CD4-positive, alpha-beta T cell treated with Interleukin-10 for 1 hour (primary cell): ENCODE results near the gene BICC1.
A peak's percentile ranks its signal among the peaks of the same experiment; 100 is the strongest.

Experiments
- DNase-seq: peaks from one replicate; pipeline ENCODE4 v3.0.0-alpha.2; 2020

The BICC1 gene

DNA sequence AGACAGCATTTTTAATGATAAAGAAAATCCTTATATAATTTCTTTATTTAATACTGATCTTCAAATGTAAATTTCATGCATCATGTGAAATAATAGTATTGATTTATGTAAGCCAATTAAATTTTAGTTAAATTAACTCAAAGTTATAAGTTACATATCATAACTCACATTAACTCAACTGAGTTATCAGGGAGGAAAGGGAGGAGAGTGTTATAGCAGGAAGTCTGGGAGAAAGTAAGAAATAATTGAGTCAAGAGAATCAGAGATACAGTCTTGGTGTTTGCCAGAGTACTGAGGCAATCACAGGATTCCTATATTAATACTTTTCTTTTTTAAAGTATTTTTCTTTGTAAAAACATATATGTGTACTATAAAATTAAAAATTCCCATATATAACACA, 4.0 kb downstream of the BICC1 start:
- no peak for DNase-seq

DNA sequence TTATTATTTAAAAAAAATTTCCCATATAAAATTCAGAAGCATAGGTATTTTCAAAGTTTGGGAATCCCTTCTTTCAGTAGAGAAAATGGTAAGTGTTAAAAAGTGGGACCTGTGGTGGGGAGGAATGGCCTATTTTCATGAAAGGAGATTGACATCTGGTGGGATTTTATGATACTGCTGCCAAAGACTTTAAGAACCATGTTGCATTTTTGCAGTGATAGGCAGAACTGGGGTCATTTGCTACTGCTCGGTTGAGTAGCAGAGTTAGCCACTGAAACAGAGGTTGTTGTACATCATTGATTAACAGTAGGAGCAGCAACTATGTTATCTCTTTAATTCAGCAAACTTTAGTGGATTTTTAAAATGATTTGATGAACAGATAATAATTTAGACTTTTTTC, 4.4 kb downstream of the BICC1 start:
- no peak for DNase-seq

- DNase-seq = no peak
Measured at GRCh38 chr10:58517491-58518355, 5.1 kb downstream of the BICC1 start.

DNA sequence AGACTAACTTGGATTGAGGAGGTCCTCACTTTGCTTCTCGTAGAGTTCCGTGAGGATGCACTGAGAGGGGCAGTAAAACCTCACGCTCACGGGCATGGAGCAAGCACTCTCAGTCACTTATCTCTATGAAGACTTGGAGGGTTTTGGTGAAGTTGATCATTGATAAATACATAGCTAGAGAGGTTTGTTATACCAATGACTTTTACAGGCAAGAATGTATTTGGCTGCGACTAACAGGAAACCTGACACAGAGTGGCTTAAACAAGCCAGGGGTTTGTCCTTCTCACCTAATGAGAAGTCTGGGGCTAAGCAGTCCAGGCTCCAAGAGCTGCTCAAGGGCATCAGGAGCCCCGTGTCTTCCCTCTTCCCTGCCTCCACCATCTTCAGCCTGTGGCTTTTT, 6.1 kb downstream of the BICC1 start:
- no peak for DNase-seq

DNA sequence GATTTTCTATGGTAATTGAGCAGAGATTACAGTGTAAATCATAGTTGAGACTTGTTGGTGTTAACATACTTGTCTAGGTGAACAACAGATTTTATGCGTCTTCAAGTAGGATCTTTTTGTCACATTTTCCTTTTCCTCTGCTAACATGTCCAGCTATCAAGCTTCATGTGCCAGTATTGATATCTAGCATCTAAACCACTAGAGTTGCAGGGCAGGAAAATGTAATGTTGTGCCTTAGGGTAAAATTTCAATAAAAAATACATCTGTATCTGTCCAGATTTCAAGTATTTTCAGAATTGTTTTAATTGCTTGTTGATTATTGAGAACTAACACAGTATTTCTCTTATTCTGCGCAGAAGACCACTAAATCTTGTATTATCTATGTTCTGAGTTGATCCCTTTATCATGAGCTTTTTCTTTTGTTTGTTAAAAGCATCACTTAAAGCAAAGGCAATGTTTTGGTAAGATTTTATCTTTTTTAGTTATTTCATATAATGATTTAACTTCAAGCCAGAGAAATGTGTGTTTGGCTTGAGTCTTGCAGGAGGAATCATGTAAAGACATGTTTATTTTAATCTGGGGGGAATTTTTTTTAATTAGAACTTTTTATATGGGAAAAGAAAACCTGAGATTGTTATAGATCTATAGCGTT, 16.5 kb downstream of the BICC1 start:
- DNase-seq = no peak

DNA sequence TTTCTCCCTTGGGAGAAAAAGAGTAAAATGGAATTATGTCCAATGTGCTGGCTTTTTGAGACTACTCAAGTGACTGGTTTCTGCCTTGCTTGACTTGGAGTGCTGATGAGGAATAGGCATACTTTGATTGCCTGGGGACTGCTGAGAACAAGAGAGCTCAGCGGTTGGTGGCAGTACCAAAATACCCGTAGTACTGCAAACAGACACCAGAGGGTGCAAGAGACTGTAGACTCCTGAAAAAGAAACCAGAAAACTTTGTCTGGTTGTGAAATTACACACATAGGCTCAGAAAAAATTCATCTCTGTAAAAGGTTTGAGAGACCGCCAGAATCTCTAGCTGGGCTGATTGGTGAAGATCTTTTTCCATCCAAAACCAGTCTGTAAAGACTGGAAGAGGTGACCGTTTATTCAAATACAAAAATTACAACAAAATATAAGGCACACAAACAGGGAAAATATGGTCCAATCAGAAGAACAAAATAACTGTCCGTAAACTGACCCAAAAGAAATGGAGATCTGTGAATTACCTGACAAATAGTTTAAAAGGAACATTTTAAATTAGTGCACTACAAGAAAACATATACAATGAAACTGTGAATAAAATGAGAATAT, 18.5 kb downstream of the BICC1 start:
- DNase-seq = peak; percentile 55

GRCh38 chr10:58535311-58535710, 22.6 kb downstream of the BICC1 start:
- DNase-seq = no peak

DNA sequence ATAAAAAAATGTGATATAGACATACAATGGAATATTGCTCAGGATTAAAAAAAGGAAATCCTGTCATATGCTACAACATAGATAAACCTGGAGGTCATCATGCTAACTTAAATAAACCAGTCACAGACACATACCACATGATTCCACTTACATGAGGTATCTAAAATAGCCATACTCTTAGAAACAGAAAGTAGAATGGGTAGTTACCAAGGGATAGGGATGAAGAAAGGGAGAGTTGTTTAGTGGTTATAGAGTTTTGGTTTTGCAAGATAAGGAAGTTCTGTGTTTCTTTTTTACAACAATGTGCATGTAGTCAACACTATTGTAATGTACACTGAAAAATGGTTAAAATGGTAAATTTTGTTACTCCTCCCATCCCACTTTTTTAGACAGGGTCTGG, 30.5 kb downstream of the BICC1 start:
- no peak for DNase-seq

GRCh38 chr10:58544135-58544534, 31.5 kb downstream of the BICC1 start:
- DNase-seq = no peak

GRCh38 chr10:58545427-58545826, 32.8 kb downstream of the BICC1 start:
- no peak for DNase-seq

GRCh38 chr10:58546137-58546536, 33.5 kb downstream of the BICC1 start:
- no peak for DNase-seq

- no peak for DNase-seq
Measured at GRCh38 chr10:58546722-58547445, 34.2 kb downstream of the BICC1 start.

- DNase-seq = no peak
Measured at GRCh38 chr10:58547963-58548362, 35.3 kb downstream of the BICC1 start.

DNA sequence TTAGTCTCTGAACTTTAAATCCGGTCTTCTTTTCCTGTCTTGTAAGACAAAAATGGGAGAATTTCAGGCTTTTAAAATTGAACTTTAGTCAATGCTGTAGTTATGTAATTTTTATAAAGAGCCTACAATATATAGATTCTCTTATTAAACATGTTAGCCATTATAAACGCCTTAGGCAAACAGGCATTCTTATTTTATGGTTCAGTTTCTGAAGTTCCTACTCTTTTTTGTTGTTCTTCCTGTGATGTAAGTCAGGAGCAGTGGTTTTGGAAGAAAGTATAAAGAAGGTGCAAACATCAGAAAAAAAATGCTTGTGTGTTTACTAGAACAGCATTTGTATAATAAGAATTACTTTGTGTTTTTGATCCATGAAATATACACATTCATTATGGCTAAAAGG, 41.6 kb downstream of the BICC1 start:
- no peak for DNase-seq

GRCh38 chr10:58555170-58555929, 42.7 kb downstream of the BICC1 start:
- no peak for DNase-seq

- DNase-seq = no peak
Measured at GRCh38 chr10:58555930-58556311, 43.2 kb downstream of the BICC1 start.

DNA sequence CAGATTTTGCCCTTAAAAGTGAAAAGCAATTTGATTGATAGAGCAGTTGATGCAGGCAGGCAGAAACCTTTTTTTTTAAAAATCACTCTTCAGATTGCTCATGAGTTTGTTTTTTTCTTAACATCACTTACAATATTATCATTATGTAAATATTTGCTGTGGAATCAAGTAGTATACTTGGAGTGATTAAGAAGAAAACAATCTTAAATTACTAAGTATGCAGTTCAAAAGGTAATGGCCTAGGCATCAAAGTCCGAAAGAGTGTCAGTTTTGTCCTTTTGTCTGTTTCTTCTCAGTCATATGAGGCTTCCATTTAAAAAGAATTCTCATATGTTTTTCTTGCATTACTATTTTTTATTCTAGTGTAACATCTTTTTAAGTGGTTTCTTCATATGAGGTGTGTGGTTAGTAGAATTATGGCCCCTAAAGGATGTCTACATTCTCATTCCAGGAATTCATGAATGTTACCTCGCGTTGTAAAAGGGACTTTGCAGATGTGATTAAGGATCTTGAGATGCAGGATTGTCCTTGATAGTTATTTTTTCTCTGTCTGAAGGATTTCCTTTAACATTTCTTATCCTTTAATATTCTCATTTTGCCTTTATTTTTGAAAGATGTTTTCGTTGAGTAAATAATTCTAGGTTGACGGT, 44.0 kb downstream of the BICC1 start:
- no peak for DNase-seq

- no peak for DNase-seq
Measured at GRCh38 chr10:58557714-58558113, 45.0 kb downstream of the BICC1 start.

DNA sequence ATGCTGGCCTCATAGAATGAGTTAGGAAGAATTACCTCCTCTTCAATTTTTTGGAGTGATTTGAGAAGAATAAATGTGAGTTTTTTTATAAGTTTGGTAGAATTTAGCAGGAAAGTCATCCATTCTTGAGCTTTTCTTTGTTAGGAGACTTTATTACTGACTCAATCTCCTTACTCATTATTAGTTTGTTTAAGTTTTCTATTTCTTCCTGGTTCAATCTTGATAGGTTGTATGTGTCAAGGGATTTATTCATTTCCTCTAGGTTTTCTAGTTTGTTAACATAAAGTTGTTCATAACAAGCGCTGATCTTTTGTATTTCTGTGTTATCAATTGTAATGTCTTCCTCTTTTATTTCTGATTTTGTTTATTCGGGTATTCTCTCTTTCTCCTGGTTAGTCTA, 47.4 kb downstream of the BICC1 start:
- no peak for DNase-seq

DNA sequence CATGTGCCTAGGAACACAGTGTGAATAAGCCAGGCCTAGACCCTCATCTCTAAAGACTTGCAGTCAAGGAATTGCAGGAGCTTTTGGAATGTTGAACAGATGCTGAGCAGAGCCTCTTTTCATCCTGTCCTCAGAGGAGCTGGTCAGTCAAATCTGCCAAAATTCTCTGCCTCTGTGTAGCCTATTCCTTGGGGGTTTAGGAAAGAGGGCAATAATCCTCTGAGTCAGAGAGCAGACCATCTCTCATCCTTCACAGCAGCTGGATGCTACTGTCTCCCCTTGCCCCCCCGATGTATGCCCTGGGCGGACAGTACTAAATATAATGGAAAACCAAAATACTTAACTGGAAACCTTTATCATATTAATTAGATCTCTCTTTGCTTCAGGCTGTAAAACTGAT, 52.6 kb downstream of the BICC1 start:
- DNase-seq = no peak

DNA sequence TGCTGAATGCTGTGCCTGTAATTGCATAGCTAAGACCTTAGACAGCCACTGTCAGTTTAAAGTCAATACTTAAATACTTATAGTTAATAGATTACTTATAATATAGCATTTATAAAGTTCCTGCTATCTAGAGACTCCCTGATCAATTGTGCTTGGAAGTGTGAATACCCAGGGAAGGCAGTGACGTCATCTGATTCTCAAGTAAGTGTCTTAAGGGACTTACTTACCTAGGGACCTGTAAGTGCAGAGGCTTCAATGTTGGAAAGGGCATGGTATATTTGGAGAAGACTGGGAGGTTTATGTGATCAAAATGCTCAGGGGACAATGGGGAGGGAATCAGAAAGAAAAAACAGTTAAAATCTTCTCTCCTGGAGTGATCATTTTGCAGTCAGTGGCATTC, 55.0 kb downstream of the BICC1 start:
- no peak for DNase-seq

DNA sequence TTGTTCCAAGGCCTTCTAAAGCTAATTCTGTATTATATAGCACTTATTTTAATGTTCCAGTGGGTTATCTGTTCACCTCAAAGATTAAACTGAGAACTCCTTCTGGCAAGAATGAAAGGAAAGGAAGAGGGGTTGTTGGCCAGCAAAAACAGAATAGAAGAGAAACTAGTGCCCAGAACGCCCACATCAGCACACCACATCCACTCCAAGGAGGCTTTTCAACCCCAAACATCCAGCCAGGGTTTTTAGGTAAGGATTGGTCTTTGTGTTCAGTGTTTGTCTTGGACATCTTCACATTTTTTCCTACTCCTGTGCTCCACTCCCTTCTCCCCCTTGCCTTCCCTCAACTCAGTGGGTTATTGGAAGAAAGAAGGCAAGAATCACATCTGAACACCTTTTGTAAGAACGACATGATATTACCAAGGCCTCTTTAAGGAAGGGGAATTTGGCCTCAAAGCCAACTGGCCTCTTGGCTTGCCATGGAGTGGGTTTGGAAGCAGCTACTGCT, 55.8 kb downstream of the BICC1 start:
- DNase-seq = no peak
